NCI-H82 (cell line): ENCODE measurements around the gene CTIF.

Experiments used
- DNase-seq: peaks from one replicate; lab custom pipeline; 2025; lab: John Stamatoyannopoulos, UW

The CTIF gene

DNA sequence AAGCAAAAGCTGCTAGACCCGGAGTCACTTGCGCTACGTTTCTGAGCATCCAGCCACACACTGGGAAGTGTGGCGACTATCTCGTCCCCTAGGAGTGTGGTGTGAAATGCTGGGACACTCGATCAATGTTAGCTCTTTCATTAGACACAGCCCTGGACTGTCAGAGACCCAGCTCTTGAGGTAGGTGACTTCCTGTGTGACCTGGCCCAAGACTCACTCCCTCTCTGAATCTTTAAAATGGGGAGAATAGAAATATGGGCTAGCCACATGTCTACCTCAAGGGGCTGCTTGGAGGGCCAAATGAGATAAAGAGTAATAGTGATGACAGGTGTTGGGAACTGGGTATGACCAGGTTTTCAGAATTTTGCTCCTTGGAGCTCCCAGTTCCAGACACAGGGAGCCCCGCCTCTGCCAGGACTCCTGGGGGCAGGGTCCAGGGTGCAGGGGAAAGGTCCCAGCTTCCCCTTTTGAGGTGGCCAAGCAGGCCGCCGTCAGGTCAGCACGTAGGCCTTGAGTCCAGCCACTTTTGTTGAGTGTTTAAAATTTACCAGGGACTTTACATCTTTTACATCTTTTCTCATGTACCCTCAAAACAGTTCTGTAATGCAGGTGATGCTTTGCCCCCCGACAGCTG, 36.0 kb downstream of the CTIF start:
- DNase-seq: no peak

DNA sequence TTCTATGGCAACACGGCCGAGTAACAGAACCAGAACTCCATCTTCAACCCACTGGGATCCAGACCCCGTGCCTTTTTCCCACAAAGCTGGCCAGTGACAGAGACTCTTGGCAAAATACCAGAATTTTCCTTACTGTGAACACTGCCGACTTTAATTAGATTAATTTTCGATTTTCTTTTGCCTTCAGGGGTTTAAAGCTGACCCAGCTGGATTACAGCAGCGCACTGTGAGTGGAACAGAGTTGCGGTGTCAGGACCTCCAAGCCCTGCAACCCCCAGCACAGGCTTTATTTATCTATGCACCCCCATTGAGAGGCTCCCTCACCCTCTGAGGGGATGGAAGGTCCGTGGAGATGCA, 36.4 kb downstream of the CTIF start:
- DNase-seq: peak; percentile 53

DNA sequence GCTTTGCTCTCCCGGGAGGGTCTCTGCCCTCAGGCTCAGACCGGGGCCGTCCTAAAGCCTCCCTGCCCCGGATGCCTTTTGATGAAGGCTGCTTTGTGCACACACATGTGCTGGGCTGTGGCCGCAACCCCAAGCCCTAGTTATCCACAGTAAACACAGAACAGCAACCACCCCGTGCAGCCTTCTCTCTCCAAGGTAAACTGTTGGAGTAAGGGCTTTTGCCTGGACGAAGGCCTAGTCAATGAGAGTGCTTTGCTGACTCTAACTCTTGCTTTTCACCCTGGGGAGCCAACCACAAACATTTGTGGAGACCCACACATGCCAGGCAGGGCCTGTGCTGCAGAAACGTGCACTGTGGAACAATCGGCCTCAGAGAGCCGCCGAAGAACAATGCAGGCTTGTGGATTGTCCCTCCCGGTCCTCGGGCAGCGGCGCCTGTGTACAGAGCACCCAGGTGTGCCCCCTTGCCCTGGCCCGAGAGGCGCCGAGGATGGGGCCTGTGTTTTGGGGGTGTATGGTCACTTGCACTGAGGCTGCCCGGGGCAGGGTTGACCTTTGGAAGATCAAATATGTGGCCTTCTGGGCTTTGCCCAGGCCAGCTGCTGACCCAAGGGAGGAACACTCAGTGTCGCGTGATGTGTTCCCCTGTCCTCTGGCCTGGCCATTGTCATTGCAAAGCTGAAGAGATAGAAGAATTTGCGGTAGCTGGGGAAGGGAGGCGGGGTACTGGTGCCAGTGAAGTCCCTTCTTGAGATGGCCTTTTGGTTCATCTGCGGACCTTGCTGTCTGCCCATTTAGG, 37.0 kb downstream of the CTIF start:
- DNase-seq: no peak

DNA sequence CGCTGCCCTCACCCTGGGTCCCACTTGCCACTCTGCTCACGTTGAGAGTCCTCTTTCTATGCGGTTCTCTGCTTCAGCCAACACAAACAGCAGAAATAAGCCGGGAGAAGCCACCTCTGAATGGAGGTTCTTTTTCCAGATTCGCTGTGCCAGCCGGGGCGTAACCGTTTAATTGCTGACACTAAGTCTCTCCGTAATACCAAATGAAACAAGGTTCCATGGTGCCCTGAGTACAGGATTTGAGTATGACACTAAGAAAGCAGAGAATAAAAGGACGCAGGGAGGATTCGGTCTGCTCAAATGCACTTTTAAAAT, 37.6 kb downstream of the CTIF start:
- no peak for DNase-seq

DNA sequence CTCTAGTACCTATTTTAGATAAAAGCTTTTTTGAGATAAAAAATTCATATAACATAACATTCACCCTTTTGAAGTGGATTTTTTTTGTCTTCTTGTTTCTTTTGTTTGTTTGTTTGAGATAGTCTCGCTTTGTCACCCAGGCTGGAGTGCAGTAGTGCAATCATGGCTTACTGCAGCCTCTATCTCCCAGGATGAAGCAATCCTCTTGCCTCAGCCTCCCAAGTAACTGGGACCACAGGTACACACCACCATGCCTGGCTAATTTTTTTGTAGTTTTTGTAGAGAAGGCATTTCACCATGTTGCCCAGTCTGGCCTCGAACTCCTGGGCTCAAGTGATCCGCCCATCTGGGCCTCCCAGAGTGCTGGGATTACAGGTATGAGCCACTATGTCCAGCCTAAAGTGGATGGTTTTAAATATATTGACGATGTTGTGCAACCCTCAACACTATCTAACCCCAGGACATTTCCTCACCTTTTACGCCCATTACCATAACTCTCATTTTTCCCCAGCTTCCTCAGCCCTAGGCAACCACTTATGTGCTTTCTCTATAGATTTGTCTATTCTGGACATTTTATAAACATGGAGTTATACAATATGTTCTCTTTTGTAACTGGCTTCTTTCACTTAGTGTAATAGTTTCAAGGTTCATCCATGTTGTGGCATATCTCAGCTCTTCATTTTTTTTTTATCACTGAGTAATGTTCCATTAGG, 38.8 kb downstream of the CTIF start:
- DNase-seq: no peak

DNA sequence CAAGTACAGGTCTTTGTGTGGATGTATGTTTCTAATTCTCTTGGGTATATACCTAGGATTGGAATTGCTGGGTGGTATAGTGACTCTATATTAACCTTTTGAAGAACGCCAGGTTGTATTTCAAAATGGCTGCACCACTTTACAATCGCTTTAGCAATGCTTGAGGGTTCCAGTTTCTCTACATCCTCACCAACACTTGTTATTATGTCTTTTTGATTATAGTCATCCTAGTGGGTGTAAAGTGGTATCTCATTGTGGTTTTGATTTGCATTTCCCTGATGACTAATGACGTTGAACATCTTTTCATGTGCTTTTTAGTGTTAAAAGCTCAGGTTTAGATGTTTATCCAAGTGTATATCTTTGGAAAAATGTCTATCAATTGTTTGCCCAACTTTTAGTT, 39.5 kb downstream of the CTIF start:
- DNase-seq: no peak

DNA sequence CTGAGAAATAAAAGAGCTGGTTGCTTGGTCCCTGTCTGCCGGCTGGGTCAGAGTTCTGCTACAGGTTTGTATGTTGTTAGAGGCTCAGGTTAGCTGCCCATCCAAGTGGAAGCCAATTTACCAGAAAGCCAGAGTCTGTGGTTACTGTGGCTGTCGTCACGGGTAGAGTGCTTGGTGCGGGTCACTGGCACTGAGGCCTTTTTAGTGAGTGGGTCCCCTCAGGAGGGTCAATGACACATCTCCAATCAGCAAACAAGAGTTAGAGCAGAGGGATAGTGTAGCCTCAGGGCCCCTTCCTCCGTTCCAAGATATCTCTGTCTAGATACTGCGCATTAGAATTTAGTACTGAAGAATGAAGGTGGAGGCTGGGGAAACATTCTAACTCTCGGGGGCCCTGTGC, 41.2 kb downstream of the CTIF start:
- no peak for DNase-seq

DNA sequence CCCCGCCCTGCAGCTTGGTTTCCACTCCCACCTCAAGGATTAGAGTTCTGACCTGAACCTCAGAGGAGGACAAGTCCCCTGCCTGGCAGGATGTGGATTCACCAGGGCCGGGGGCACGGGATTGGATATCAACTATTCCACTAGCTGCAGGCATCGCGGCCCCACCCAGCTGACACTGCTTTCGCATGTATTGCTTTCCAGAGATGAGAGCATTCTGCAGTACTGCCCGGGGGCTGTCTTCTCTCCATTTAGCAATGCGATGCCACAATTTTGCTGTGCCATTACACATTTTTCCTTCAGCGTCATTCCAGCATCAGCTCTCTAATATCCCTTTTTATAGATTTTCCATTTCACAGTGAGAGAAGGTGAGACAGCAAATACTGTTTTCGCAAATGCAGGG, 42.0 kb downstream of the CTIF start:
- no peak for DNase-seq

DNA sequence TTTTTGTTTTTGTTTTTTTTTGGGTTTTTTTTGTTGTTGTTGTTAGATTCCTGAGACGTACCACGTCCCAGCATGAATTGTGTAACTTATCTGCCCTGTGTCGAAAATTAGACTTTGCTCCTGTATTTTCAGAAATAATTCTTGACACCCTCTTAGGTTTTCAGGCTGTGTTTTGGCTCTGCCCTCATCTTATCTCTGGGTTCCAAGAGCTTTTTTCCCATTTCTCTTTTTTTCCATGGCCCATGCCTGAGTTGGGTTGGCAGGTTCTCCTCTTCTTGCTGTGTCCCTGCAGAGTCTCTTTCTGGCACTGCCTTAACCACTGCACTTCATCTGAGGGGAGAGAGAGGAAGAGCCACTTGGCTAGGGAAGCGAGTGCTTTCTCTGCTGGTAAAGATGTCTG, 42.4 kb downstream of the CTIF start:
- DNase-seq: no peak

DNA sequence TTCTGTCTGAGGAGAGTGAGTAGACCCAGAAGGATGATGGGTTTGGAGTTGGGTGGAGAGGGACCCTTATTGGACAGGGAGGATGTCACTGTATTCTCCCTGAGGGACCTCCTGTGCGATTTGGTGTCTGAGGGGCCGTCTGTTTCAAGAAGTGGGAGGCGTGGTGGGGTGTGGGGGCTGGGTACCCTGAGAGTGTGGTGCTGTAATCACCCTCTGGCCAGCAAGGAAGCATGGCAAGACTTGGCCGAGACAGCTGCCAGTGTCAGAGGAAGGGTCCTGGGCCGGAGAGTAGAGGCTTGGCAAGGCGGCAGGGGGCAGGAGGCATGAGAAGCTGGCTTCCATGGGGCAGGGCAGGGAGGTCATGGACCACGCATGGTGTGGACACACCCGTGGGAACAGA, 43.1 kb downstream of the CTIF start:
- no peak for DNase-seq

DNA sequence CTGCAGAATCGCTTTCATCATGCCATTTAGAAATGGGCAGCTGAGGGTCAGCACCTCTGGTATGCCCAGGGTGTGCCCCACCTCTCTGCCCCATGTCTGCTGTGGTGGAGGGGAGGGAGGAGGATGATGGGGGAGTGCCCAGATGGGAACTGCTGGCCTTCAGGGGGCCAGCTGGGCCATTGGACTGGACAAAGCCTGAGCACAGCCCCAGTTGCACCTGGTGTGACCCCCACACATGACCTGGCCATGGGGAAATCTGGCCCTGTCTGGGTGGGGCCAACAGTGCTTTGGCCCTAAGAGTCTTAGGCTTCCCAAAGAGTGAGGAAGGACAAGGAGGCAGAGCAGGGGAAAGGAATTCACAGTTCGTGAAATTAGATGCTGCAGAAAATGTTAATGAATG, 44.1 kb downstream of the CTIF start:
- no peak for DNase-seq

DNA sequence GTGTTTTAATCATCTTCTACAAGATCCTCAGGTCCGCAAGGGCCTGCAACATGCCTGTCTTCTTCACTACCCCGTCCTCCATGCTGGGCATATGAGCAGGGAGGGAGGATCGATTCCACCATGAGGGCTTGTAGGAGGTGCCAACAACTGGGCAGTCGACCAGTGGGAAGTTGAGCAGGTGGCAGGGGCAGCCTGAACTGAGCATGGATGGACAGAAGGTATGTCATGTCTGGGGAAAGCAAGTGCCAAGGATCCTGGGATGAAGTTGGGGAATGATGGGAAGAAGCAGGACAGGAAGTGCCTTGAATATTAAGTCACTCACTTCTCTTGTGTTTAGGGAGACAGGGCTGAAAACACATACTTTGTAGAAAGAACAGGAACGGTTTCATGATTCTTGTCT, 44.7 kb downstream of the CTIF start:
- DNase-seq: no peak

DNA sequence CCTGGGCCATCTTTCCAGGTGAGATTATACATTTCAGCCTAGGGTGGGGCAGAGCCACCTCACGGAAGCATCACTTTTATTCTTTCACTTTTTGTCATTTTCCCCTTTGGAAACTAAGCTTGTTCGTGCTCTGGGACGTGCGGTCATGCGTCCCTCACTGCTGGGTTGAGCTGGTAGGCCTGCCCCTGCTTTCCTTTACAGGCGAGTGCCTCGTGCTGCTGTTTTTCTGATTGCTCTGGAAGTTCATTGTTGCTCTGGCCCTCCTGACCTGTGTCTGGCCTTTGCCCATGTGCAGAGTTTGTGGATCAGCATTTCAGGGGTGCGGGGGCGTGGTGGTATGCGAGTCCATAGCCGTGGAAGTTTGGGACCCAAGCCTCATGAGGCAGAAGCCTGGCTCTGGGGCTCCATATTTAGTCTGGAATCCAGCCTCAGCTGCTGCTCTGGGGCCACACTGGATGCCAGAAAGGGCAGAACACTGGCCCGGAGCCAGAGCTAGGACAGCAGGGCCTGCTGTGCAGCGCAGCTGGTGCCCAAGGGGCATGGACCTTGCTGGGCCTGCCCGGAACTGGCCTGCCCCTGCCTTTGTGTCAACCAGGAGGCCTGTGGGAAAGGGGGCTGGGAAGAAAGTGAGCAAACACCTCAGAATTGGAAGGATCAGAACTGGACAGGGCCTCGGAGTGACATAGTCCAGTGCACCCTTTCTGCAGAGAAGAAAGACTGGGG, 51.1 kb downstream of the CTIF start:
- DNase-seq: no peak

DNA sequence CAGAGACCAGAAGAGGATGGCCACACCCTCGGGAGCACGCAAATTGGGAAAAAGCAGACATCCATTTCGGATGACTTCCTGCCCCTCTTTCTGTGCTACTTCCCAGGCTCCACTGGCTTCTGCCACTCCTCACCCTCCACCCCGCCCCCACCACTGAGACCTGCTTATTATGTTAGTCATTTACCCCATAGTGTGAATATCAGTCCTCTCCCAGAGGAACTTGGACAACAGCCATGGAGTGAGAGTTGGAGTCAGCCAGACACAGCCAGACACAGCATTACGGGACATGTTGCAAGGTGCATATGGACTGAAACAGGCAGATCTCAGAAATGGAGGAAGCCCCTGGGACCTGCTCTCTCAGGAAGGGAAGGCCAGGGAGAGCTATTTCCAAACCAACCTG, 51.8 kb downstream of the CTIF start:
- DNase-seq: no peak

DNA sequence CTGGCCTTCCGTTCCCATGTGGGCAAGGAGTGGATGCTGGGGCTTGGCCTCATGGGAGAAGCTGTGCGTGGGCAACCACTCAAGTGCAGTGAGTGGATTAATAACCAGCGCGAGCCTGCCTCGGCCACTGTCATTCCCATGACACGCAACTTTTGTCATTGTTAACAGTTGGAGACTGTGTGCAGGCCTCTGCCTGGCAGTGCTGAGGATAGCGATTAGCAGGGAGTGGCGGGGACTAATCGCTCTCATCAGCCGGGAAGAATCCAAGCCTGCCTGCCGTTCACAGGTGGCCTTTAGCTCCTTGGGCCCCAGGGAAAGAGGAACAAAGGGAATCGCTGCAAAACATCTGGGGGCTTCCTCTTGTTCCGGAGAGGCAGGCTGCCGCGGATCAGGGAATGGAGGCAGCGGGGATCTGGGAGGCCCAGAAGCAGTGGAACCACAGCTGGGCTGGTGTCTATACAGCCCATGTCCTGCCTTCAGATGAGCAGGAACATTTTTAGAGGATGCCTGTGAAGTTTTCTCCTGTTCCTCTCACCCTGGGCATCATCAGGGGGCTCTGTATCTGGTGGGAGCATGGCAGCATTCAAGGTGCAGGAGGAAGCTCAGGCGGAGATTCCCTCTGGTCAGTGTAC, 53.8 kb downstream of the CTIF start:
- DNase-seq: peak; percentile 47

DNA sequence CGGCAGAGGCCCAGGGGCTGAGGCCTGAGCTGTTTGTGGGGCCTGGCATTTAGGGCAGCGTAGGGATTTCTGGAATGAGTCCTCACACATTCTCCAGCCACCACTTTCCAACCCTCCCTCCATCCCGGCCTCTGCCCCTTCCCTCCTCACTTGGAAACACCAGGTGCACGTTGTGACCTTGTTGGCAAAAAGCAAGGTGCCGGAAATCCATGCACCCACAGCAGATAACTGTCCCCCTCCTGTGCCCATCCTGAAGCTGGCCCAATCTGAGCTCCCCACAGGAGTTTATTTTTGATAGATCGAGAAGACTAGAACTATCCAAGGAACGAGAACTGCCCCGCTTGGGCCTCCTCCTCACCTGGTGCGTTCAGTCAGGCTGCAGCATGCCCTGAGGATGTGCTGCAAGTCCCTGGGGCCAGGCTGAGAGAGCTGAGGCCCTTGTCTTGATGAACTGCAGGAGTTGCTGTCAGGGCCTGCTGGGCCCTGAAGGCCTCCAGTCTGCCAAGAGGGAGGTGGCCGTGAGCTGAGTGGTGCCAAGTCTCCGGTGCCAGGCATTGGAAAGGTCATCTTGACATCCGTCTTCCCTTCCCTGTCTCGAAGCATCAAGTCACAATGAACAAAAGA, 55.8 kb downstream of the CTIF start:
- no peak for DNase-seq

DNA sequence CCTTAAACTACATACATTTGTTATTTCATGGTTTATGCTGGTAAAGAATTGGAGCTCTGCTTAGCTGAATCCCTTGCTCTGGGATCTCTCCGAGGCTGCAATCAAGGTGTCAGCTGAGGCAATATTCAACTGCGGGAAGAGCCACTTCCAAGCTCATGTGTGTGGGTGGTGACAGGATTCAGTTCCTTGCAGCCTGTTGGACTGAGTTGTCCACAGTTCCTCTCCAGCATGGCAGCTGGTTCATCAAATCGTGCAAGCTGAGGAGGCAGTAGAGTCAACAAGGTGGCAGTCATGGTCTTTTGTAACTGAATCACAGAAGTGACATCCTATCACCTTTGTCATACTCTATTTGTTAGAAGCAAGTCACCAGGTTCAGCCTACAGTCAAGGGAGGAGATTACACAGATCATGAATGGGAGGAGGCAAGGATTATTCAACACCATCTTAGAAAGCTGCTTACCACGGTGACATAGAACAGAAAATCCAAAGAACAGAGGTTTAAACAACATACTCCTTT, 56.9 kb downstream of the CTIF start:
- no peak for DNase-seq

DNA sequence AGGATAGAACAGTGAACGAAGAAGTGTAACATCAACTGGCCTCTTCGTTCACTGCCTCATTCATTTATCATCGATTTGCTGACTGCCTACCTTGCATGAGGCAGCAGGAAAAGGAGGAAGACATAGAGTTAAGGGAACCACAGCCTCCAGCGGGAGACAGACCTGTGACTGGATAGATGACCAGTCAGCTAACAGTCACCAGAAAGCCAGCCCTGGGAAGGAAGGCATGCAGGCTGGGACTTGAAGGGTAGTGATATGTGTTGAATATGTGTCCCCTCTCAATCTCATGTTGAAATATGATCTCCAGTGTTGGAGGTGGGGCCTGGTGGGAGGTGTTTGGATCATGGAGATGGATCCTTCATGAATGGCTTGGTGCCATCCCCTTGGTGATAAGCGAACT, 58.3 kb downstream of the CTIF start:
- no peak for DNase-seq

DNA sequence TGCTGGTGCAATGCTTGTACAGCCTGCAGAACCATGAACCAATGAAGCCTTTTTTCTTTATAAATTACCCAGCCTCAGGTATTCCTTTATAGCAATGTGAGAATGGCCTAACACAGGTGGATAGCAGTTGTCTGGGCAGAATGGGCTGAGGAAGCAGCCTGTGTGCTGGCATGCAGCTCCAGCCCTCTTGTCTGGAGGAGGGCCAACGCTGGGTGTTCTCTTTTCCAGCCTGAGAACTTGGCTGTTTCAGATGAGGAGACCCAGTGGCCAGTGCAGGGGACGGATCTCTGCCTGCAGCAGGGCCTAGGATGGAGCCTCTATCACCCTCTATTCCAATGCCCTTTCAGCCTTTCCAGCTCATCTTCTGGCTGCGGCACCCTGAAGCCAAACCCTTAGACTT, 58.8 kb downstream of the CTIF start:
- DNase-seq: no peak

DNA sequence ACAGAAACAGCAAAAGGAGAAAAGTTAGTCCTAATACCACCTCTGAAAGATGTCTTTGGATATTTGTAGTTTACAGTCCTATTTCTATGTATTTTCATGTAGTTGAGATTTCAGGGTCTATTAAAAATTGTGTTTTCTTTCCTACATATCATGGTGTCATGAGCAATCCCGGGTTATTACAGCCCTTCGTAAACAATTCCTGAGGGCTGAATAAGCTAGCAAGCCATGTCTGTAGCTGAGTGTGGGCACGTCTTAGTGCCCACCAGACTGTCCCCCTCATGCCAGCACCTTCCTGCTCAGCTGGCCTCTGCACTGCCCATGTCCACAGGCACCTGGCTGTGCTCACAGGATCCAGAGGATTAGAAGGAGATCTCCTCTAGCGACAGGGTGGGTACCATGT, 60.6 kb downstream of the CTIF start:
- DNase-seq: no peak

DNA sequence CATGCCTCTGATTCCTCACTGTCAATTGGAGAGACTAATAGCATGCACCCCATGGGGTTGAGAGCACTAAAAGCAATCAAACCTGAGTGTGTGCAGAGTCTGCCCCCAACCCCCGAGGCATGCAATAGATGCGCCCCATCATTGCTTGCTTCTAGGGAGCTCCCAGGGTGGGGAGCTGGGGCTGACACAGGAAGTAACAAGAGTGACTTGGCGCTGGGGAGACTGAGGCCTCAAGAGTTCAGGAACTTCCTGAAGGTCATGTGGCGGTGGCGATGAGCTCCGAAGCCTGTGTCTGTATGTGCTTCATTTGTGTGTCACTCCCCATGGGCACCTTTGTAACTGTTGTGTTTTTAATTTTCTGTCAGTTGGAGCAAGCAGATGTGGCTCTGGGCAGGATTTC, 61.2 kb downstream of the CTIF start:
- DNase-seq: no peak
